IMR-90 (cell line): ENCODE results near the gene MICAL1. TPM values are rescaled to one million over a fixed set of nuclear protein-coding genes. Genes with fewer than 3 reads are reported as not detected.

Experiments
- ATAC-seq: fragments of 200-7000 bp; cut with Tn5 transposase; 2 replicates; pipeline ENCODE4 v1.9.1; 2020; ENCODE audit warnings: low read depth, mild to moderate bottlenecking, moderate library complexity
- BruUV-seq: library from RNA; stranded (reverse); fragments of 400-500 nt; replicated peaks from 2 replicates; lab custom pipeline; 2021; lab: Mats Ljungman, UMichigan
- CTCF ChIA-PET: fragments of 300-600 bp; formaldehyde crosslinking; extraction: SDS; loops from one replicate; lab custom pipeline; 2021; ENCODE audit warnings: antibody characterized with exemption; lab: Yijun Ruan, JAX
- POLR2A ChIA-PET: fragments of 300-600 bp; sonication (Branson Sonifier 250); formaldehyde crosslinking; loops from one replicate; lab custom pipeline; 2022; ENCODE audit warnings: antibody characterized with exemption; ENCODE audit not compliant: unreplicated experiment; lab: Charles Lee
- DNase-seq: peaks from one replicate; pipeline ENCODE4 v3.0.0; 2013
- H2AFZ ChIP-seq: replicated peaks from 2 replicates; pipeline ENCODE3; 2013; ENCODE audit warnings: low read length, mild to moderate bottlenecking; ENCODE audit not compliant: poor library complexity
- H2AK5ac ChIP-seq: 2 replicates; pipeline ENCODE4 v1.6.1; 2013; ENCODE audit warnings: low read depth, low read length, inconsistent platforms
- H2AK9ac ChIP-seq: replicated peaks from 2 replicates; pipeline ENCODE3; 2013; ENCODE audit warnings: mild to moderate bottlenecking, low read depth, low read length, moderate library complexity; ENCODE audit not compliant: poor library complexity
- H2BK120ac ChIP-seq: 2 replicates; pipeline ENCODE4 v1.6.1; 2013; ENCODE audit warnings: low read depth, low read length, inconsistent platforms
- H2BK15ac ChIP-seq: 3 replicates; pipeline ENCODE4 v1.6.1; 2013; ENCODE audit warnings: low read depth, low read length, inconsistent platforms
- H2BK20ac ChIP-seq: 2 replicates; pipeline ENCODE4 v1.6.1; 2013; ENCODE audit warnings: low read depth, mild to moderate bottlenecking, inconsistent platforms, low read length, moderate library complexity
- H2BK5ac ChIP-seq: 2 replicates; pipeline ENCODE4 v1.6.1; 2013; ENCODE audit warnings: mild to moderate bottlenecking, low read depth, low read length, inconsistent platforms; ENCODE audit not compliant: poor library complexity, severe bottlenecking
- H3K14ac ChIP-seq: replicated peaks from 2 replicates; pipeline ENCODE4 v1.6.1; 2013; ENCODE audit warnings: low read depth, low read length, inconsistent platforms
- H3K18ac ChIP-seq: 2 replicates; pipeline ENCODE4 v1.6.1; 2013; ENCODE audit warnings: low read depth, low read length, control low read depth
- H3K23ac ChIP-seq: 2 replicates; pipeline ENCODE4 v1.6.1; 2013; ENCODE audit warnings: low read depth, low read length, inconsistent platforms
- H3K27ac ChIP-seq: 2 replicates; pipeline ENCODE4 v1.5.1; 2013; ENCODE audit warnings: mild to moderate bottlenecking, control low read depth, low read length; ENCODE audit not compliant: insufficient read depth
- H3K27me3 ChIP-seq: 2 replicates; pipeline ENCODE4 v1.6.1; 2013; ENCODE audit warnings: low read length; ENCODE audit not compliant: control insufficient read depth, insufficient read depth
- H3K36me3 ChIP-seq: 2 replicates; pipeline ENCODE4 v1.6.1; 2013; ENCODE audit warnings: low read length, mixed read lengths; ENCODE audit not compliant: control insufficient read depth, insufficient read depth
- H3K4ac ChIP-seq: 2 replicates; pipeline ENCODE4 v1.6.1; 2013; ENCODE audit warnings: low read depth, low read length, inconsistent platforms
- H3K4me1 ChIP-seq: 2 replicates; pipeline ENCODE4 v1.6.1; 2013; ENCODE audit warnings: low read length, mixed read lengths; ENCODE audit not compliant: control insufficient read depth, insufficient read depth
- H3K4me2 ChIP-seq: 2 replicates; pipeline ENCODE4 v1.6.1; 2013; ENCODE audit warnings: low read depth, mild to moderate bottlenecking, control low read depth, low read length, moderate library complexity
- H3K4me3 ChIP-seq: 2 replicates; pipeline ENCODE4 v1.5.1; 2013; ENCODE audit warnings: low read depth, mild to moderate bottlenecking, control low read depth, low read length, moderate library complexity; ENCODE audit not compliant: insufficient read depth
- H3K56ac ChIP-seq: 2 replicates; pipeline ENCODE4 v1.6.1; 2013; ENCODE audit warnings: low read length, inconsistent platforms; ENCODE audit not compliant: insufficient read depth; ENCODE audit errors: extremely low read depth
- H3K79me1 ChIP-seq, 2 experiments: 2 replicates each; pipeline ENCODE4 v1.6.1; 2013; ENCODE audit warnings: low read length in 2 of 2, inconsistent platforms in 1 of 2, low read depth in 1 of 2
- H3K9ac ChIP-seq: 2 replicates; pipeline ENCODE4 v1.6.1; 2013; ENCODE audit warnings: low read depth, low read length, control low read depth
- H3K9me1 ChIP-seq: 2 replicates; pipeline ENCODE4 v1.6.1; 2013; ENCODE audit warnings: low read length, inconsistent platforms; ENCODE audit not compliant: insufficient read depth
- H3K9me3 ChIP-seq: 2 replicates; pipeline ENCODE4 v1.6.1; 2013; ENCODE audit warnings: low read length; ENCODE audit not compliant: control insufficient read depth, insufficient read depth
- H4K20me1 ChIP-seq: 2 replicates; pipeline ENCODE4 v1.6.1; 2013; ENCODE audit warnings: low read length, inconsistent platforms; ENCODE audit not compliant: insufficient read depth
- H4K5ac ChIP-seq: 2 replicates; pipeline ENCODE4 v1.6.1; 2013; ENCODE audit warnings: mild to moderate bottlenecking, low read depth, low read length, control low read depth
- H4K8ac ChIP-seq, 2 experiments: 2 replicates each; pipeline ENCODE4 v1.6.1; 2013; ENCODE audit warnings: low read depth in 2 of 2, low read length in 2 of 2, control low read depth in 1 of 2, inconsistent platforms in 1 of 2
- H4K91ac ChIP-seq: 2 replicates; pipeline ENCODE4 v1.6.1; 2013; ENCODE audit warnings: low read depth, low read length, inconsistent platforms; ENCODE audit not compliant: insufficient read depth
- BHLHE40 ChIP-seq: fragments of 150-350 bp; IDR thresholded peaks from 2 replicates; pipeline ENCODE4 v1.6.1; 2016; ENCODE audit warnings: mild to moderate bottlenecking, low read depth, low read length
- CHD1 ChIP-seq: IDR thresholded peaks from 2 replicates; pipeline ENCODE4 v1.6.1; 2012; ENCODE audit warnings: low read depth, low read length, improper control_type of control experiment
- FOS ChIP-seq: fragments of 150-350 bp; IDR thresholded peaks from 2 replicates; pipeline ENCODE4 v1.6.1; 2016; ENCODE audit warnings: low read depth, low read length
- NFE2L2 ChIP-seq: fragments of 150-350 bp; IDR thresholded peaks from 2 replicates; pipeline ENCODE4 v1.6.1; 2016; ENCODE audit warnings: low read depth, mild to moderate bottlenecking, low read length
- POLR2A ChIP-seq: IDR thresholded peaks from 2 replicates; pipeline ENCODE4 v1.6.1; 2012; ENCODE audit warnings: mild to moderate bottlenecking, low read depth, low read length
- RAD21 ChIP-seq: IDR thresholded peaks from 2 replicates; pipeline ENCODE4 v1.6.1; 2012; ENCODE audit warnings: low read length, improper control_type of control experiment
- RCOR1 ChIP-seq: IDR thresholded peaks from 2 replicates; pipeline ENCODE4 v1.6.1; 2012; ENCODE audit warnings: mild to moderate bottlenecking, low read length, improper control_type of control experiment; ENCODE audit not compliant: insufficient replicate concordance
- WGBS, 2 experiments: methylation state at CpG; one replicate each; pipeline versions ENCODE4 v1.1.5 to v1.1.7; 2013; ENCODE audit warnings: missing lambda C conversion rate in 2 of 2; ENCODE audit not compliant: insufficient read length in 1 of 2; ENCODE audit errors: extremely low coverage in 2 of 2; 5-methylcytosine and 5-hydroxymethylcytosine counted together
- dilution Hi-C: fragments of 300-500 bp; cut with HindIII; formaldehyde crosslinking; loops from one replicate; pipeline ENCODE4 v1.14.3; 2018; ENCODE audit warnings: low sequenced_read_pairs; ENCODE audit not compliant: unreplicated experiment
- in situ Hi-C: fragments of 300-500 bp; cut with MboI; formaldehyde crosslinking; loops from 3 replicates; pipeline ENCODE4 v1.14.3; 2019; ENCODE audit warnings: low sequenced_read_pairs, inconsistent platforms, mixed read lengths
- intact Hi-C: fragments of 100-400 bp; cut with micrococcal nuclease; formaldehyde crosslinking; loops from 2 replicates; pipeline ENCODE4 v1.10.0; 2022
- polyA plus RNA-seq, 3 experiments: library from polyadenylated mRNA; depleted of rRNA; stranded (reverse); fragments of >200 nt; gene quantifications; 2 replicates each; pipeline ENCODE4 v1.2.3, GENCODE V29; 2012; ENCODE audit warnings: low replicate concordance in 1 of 3
- total RNA-seq: library from RNA; depleted of rRNA; stranded (reverse); fragments of >200 nt; gene quantifications from 2 replicates; pipeline ENCODE4 v1.2.3, GENCODE V29; 2012
- TF ChIP-seq, protein P1 (sequence below): conservative IDR thresholded peaks from 2 replicates; pipeline ENCODE4 v1.5.1; 2012; ENCODE audit warnings: mild to moderate bottlenecking, low read depth, low read length, improper control_type of control experiment

The MICAL1 gene
- total and polyA plus RNA-seq, 2 of the 4 experiments (the other 2 are of a cell fraction): 30.5 to 57.1 TPM

DNA sequence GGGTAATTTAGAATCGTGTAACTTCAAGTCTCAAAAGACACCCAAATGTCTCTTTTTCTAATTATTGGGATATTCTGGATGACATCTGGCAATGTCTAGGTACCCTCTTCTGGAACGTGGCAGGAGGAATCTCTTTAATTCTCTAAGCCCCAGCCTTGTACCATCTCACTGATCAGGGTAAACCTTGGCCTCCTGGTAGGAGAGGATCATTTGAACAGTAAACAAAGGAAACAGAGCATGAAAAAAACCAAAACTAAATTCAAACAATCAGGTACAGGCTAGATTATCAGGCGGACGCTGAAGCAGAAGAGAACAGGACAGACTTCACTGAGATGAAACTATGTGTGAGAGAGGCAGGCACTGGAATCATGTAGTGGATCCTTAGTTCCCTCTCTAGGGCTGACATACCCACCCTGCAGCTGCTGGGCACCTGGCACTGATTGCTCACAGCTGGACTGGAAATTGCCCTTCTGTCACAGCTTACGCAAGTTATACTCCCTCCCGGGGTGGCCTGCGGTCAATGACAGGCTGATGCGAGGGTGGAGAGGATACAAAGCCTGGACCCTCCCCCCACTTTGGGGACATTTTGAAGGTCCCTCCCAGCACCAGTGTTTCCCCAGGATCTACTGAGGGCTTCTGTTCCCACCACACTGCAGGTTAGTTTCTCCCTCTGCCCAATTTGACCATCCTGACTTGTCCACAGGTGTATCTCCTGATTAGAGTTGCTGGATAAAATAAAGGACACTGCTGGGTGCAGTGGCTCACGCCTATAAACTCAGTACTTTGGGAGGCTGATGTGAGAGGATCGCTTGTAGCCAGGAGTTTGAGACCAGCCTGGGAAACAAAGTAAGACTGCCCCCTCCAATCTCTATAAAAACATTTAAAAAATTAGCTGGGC lies 48.0 kb upstream of the MICAL1 start (continued):
- no peak for TF ChIP-seq RCOR1

DNA sequence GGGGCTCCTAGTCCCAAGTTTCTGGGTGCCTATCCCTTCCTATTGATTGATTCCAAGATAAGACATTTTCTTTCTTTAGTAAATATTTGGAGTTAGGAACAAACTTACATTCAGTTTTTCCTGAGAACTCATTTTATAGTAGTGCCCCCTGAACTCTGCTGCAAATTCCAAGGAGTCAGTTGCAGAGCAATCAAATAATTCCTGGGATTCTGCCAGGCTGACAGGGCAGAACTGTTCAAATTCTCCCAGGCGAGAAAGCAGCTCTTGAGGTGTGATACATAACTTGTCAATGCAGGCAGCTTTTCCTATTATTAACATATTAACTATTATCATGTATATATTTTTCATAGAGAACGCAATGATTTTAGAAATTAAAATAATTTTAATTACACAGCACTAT lies 43.4 kb upstream of the MICAL1 start:
- ChIA-PET CTCF (no interaction called here), POLR2A (no interaction called here)
- TF ChIP-seq NFE2L2: no peak
- TF ChIP-seq, protein P1, sequence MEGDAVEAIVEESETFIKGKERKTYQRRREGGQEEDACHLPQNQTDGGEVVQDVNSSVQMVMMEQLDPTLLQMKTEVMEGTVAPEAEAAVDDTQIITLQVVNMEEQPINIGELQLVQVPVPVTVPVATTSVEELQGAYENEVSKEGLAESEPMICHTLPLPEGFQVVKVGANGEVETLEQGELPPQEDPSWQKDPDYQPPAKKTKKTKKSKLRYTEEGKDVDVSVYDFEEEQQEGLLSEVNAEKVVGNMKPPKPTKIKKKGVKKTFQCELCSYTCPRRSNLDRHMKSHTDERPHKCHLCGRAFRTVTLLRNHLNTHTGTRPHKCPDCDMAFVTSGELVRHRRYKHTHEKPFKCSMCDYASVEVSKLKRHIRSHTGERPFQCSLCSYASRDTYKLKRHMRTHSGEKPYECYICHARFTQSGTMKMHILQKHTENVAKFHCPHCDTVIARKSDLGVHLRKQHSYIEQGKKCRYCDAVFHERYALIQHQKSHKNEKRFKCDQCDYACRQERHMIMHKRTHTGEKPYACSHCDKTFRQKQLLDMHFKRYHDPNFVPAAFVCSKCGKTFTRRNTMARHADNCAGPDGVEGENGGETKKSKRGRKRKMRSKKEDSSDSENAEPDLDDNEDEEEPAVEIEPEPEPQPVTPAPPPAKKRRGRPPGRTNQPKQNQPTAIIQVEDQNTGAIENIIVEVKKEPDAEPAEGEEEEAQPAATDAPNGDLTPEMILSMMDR: no peak
- no peak for TF ChIP-seq RAD21
- no peak for TF ChIP-seq FOS
- no peak for TF ChIP-seq BHLHE40
- TF ChIP-seq CHD1: no peak
- TF ChIP-seq POLR2A: no peak
- H4K8ac ChIP-seq: no peak overlapping the region
- no peak overlapping the region for H2AFZ ChIP-seq
- no peak overlapping the region for H3K23ac ChIP-seq
- no peak for ATAC-seq
- peaks cover 17% of the 10 kb centered on the region for H3K27me3 ChIP-seq
- no peaks in the 10 kb centered on the region for H3K9me3 ChIP-seq
- no peak overlapping the region for H3K27ac ChIP-seq
- H2BK15ac ChIP-seq: no peak overlapping the region
- no peak overlapping the region for H3K18ac ChIP-seq
- no peak overlapping the region for H2AK5ac ChIP-seq
- H4K91ac ChIP-seq: no peak overlapping the region
- dilution Hi-C loops: no loop called here
- WGBS, 2 experiments: no CpG with 5 or more reads among the region's 2 CpGs
- no peak overlapping the region for H2AK9ac ChIP-seq
- H3K36me3 ChIP-seq: no peaks in the 10 kb centered on the region
- no peak overlapping the region for H3K4me3 ChIP-seq
- no peak overlapping the region for H3K9ac ChIP-seq
- no peak overlapping the region for H2BK20ac ChIP-seq
- no TSS peak for BruUV-seq
- H3K56ac ChIP-seq: no peak overlapping the region
- H2BK120ac ChIP-seq: no peak overlapping the region
- H3K4me1 ChIP-seq: no peaks in the 10 kb centered on the region
- no peaks in the 10 kb centered on the region for H3K79me1 ChIP-seq
- intact Hi-C loops: no loop called here
- H4K5ac ChIP-seq: no peak overlapping the region
- no peaks in the 10 kb centered on the region for H4K20me1 ChIP-seq
- H3K4ac ChIP-seq: no peak overlapping the region
- no peak overlapping the region for H2BK5ac ChIP-seq
- no peak overlapping the region for H3K4me2 ChIP-seq
- in situ Hi-C loops: no loop called here
- H3K9me1 ChIP-seq: no peaks in the 10 kb centered on the region
- H3K14ac ChIP-seq: no peak overlapping the region
- DNase-seq: no peak
